Omental fat pad (tissue), 4 donors: Measurements from ENCODE around the gene SUMO4. TPM values are rescaled to one million over a fixed set of nuclear protein-coding genes. Genes with fewer than 3 reads are reported as not detected.

Experiments used
- ATAC-seq: fragments of 150-250 bp; one replicate; pipeline ENCODE4 v1.9.1; 2016; ENCODE audit warnings: mild to moderate bottlenecking, moderate library complexity; ENCODE audit not compliant: low FRiP score
- DNase-seq: peaks from one replicate; pipeline ENCODE4 v3.0.0-alpha.2; 2019; ENCODE audit warnings: low spot score
- CTCF ChIP-seq, 3 donors: fragments of 450-650 bp; IDR thresholded peaks; one replicate each; pipeline ENCODE4 v1.5.1; 2016 to 2017; ENCODE audit warnings: antibody characterized with exemption in 3 of 3, mild to moderate bottlenecking in 3 of 3, moderate library complexity in 2 of 3
- total RNA-seq, 4 donors: library from RNA; depleted of rRNA; stranded (reverse); fragments of >200 nt; gene quantifications; one replicate each; pipeline ENCODE4 v1.1.0, GENCODE V29; 2016

The SUMO4 gene
- total RNA-seq, 4 donors from 2014 or later = 1.9 to 10.6 (median 4.7) TPM

- no peak for DNase-seq
- ATAC-seq = no peak
- no peak for TF ChIP-seq CTCF (IDR thresholded peaks at IDR 0.05)
Measured at GRCh38 chr6:149372062-149372461, 28.0 kb upstream of the SUMO4 start.

- TF ChIP-seq CTCF (IDR thresholded peaks at IDR 0.05) = no peak
- DNase-seq (no peak), ATAC-seq (no peak)
Measured at GRCh38 chr6:149373511-149373910, 26.6 kb upstream of the SUMO4 start.

- TF ChIP-seq CTCF (IDR thresholded peaks at IDR 0.05) = no peak
- no peak for DNase-seq
- ATAC-seq = no peak
Measured at GRCh38 chr6:149379977-149380376, 20.1 kb upstream of the SUMO4 start.

- TF ChIP-seq CTCF (IDR thresholded peaks at IDR 0.05) = no peak
- DNase-seq = no peak
Measured at GRCh38 chr6:149380523-149380922, 19.5 kb upstream of the SUMO4 start.

GRCh38 chr6:149383371-149383770 lies 16.7 kb upstream of the SUMO4 start:
- no peak for ATAC-seq
- no peak for DNase-seq
- no peak for TF ChIP-seq CTCF (IDR thresholded peaks at IDR 0.05)

More at GRCh38 chr6:149380523-149380922, 19.5 kb upstream of the SUMO4 start:
- ATAC-seq = no peak

- DNase-seq (no peak), ATAC-seq (no peak)
- TF ChIP-seq CTCF (IDR thresholded peaks at IDR 0.05) = no peak
Measured at GRCh38 chr6:149384464-149384863, 15.6 kb upstream of the SUMO4 start.

- no peak for TF ChIP-seq CTCF (IDR thresholded peaks at IDR 0.05)
- DNase-seq (no peak), ATAC-seq (no peak)
Measured at GRCh38 chr6:149385998-149386646, 13.9 kb upstream of the SUMO4 start.
